Activated CD8-positive, alpha-beta memory T cell treated with anti-CD3 and anti-CD28 coated beads for 4 hours (primary cell): ENCODE results near the gene EFHC1.

ENCODE experiments used
- DNase-seq, 2 donors: peaks; one replicate each; pipeline ENCODE4 v3.0.0-alpha.2; 2020; ENCODE audit warnings: low read depth in 2 of 2

The EFHC1 gene

GRCh38 chr6:52517502-52518278, 97.5 kb downstream of the EFHC1 start:
- DNase-seq: no peak

GRCh38 chr6:52518279-52518945, 98.3 kb downstream of the EFHC1 start:
- no peak for DNase-seq

GRCh38 chr6:52519618-52520017, 99.5 kb downstream of the EFHC1 start:
- DNase-seq: no peak

GRCh38 chr6:52522151-52522626, 102.0 kb downstream of the EFHC1 start:
- DNase-seq: no peak

DNA sequence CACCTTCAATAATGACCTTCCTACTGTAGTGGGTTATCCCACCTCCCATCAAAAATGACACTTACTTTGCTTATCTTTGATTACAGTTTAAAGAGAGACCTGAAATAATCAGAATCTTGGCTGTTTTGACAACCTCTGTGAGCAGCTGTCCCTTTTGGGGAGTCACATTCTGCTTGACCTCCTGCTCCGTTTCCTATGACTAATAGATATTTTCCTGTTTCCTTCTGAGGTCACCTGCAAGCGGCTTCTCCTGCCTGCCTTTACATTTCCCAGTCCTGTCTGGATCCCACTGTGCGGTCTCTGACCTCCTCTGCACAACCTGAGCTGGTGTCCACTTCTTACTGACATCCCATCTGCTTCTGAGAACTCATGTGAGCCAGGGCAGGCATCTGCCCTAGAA, 102.5 kb downstream of the EFHC1 start:
- DNase-seq: no peak

DNA sequence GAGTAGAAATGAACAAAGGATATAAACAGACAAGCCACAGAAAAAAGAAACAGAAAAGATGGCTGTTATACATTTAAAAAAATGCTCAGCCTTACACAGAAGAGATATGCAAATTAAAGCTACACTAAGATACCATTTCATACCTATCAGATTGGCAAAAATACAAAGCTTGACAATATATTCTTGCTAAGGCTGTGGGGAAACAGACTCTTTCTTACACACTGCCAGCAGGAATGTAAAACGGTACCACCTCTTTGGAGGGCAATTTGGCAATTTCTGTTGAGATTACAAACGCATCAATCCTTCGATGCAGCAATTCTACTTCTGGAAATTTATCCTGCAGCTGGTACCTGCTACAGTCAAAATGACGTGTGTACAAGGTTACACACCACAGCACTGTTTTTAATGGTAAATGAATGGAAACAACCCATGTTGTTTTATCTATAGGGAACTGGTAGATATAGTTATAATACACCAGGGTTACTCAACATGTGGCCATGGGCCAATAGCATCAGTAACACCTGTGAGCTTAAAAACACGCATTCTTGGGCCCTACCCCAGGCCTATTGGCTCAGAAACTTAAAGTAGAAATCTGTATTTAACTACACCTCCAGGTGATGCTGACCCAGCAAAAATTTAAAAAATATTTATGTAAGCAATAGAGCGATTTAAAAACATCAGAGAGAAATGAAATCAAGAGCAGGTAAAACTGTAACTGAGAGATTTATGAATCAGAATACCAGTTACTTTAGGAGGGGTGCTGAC, 103.4 kb downstream of the EFHC1 start:
- no peak for DNase-seq

DNA sequence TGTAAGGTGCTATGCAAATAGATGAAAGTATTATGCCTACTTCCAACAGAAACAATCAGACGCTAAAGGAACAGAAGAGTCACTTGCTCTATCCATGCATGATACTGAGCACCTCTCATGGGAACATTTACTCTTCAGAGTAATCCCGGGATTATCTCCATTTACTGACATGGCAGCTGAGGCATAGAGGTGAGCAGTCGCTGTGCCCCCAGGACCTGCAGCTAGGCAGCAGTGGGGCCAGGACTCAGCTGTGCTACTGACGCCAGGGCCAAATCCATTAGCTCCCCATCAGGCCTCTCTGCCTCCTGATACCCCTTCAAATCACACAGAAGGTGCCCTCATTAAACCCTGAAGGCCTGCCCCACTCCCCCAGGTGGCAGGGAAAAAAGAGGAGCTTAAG, 104.8 kb downstream of the EFHC1 start:
- no peak for DNase-seq

DNA sequence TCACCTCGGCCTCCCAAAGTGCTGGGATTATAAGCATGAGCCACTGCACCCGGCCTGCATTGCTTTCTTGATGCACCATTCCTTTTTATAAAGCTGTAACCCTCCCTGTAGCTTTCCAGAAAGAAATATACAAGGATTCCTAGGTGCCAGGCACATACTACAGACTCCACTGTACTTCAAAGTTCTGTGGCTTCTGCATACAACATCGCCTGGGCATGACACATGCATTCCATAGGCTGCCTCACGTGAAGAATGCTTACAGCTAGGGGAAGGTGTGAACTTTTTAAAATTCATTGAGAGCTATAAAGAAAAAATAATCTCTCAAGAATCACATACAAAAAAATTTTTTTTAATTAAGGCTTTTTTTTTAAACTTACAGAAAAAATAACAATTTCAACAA, 106.5 kb downstream of the EFHC1 start:
- no peak for DNase-seq

GRCh38 chr6:52527436-52527835, 107.3 kb downstream of the EFHC1 start:
- no peak for DNase-seq

DNA sequence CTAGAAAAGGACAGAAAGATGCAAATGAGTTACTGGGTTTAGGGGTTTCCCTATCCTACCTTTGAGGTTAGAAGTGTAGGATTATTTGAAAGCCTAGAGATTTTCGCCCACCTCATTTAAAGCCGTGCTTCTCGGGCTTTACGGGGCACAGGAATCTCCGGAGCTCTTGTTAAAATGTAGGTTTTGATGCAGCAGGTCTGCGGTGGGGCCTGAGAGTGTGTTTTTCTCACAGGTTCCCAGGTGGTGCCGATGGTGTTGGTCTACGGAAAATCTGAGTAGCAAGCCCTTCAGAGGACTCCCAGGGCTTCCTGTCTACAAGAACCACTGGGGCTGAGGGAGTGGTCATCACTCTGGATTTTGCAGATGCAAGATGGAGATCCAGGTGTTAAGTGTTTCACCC, 109.2 kb downstream of the EFHC1 start:
- DNase-seq: no peak

- no peak for DNase-seq
These were observed 110.2 kb downstream of the EFHC1 start for GRCh38 chr6:52530351-52530750.

GRCh38 chr6:52531396-52531795, 111.3 kb downstream of the EFHC1 start:
- DNase-seq: no peak

DNA sequence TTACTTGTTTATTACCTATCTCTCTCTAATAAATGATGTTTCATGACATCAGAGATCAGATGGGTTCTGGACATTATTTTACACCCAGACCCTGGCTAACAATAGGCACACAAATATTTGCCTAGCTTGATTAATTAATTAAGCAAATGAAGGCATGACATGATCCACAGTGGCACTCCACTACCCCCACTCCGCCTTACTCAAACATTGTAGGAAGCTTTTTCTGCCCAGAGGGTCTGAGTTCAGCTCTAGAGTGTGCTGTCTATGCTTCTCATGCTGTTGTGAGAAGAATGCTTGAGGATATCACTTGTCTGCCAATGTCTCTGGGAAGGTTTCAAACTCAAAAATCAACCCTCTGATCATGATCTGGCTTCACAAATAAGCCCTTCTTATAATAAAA, 111.7 kb downstream of the EFHC1 start:
- DNase-seq: no peak

- DNase-seq: no peak
These were observed 112.3 kb downstream of the EFHC1 start for GRCh38 chr6:52532457-52532856.

- no peak for DNase-seq
These were observed 113.3 kb downstream of the EFHC1 start for GRCh38 chr6:52533491-52533890.

- no peak for DNase-seq
These were observed 114.2 kb downstream of the EFHC1 start for GRCh38 chr6:52534363-52534762.

DNA sequence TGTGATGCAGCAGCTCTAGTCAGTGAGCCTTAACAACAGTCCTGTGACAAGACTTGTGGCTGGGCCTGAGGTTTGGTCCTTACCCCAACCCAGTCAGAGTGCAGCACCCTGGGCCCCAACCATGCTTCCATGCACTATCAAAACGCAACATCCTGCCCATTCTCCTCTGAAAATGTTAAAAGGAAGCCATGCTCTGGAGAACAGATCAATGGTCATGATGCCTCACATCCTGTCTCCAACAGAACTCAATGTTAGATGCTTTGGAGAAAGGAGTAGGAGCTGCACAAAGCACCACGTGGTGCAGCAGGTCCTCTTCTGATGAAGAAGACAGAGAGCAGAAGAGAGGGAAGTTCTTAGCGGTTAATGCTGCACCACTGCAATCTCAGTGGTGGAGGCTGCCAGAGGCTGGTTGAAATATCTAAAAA, 114.8 kb downstream of the EFHC1 start:
- DNase-seq: no peak

DNA sequence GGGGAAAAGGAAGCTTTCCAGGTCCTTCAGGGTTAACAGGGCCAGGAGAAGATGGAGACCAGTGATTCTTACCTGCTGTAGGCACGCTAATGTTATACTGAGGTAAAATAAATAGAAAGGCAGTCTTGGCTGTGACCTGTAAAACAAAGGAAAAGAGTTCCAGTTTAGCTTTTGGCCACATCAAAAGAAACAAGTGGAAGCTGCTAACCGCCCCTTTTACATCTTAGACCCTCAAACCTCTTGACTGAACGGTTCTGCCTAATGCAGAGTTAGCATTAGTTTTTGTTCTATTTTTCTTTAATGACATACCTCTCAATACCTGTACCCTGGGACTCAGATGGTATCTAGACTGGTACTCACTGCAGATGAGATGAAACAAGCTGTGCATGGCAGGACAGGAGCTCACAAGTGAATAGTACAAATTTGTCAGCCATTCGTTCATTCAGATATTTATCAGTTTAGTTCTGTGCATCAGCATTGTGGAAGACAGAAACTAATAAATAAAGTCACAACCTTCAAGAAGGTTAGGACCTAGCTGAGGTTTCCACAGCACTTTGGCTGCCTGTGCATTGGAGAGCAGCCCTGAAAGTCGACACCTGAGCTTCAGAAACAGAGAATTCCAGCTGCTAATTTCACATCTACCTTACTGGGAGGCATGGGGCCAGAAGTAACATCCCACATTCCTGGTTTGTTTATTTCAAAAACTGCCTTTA, 115.7 kb downstream of the EFHC1 start:
- no peak for DNase-seq

DNA sequence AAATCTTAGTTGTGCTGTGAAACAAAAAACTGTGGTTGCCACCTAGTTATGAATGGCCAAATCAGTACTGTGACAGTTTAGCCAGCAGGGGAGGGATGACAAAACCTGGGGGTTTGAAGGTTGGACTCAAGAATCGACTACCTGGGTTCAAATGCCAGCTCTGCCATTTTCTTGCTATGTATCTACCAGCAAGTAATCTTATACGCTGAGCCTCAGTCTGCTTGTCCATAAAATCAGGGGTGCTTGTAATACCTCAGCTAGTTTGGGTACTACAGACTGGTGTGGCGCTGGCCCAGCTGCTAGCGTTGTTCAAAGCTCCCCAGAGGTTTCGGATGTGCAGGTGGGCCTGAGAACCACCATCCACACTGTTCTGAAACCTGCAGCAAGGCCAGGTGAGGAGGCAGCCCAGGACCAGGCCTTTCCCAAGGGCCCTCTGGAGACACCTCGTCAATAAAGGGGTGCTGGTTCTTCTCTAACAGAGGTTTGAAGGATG, 116.3 kb downstream of the EFHC1 start:
- no peak for DNase-seq

DNA sequence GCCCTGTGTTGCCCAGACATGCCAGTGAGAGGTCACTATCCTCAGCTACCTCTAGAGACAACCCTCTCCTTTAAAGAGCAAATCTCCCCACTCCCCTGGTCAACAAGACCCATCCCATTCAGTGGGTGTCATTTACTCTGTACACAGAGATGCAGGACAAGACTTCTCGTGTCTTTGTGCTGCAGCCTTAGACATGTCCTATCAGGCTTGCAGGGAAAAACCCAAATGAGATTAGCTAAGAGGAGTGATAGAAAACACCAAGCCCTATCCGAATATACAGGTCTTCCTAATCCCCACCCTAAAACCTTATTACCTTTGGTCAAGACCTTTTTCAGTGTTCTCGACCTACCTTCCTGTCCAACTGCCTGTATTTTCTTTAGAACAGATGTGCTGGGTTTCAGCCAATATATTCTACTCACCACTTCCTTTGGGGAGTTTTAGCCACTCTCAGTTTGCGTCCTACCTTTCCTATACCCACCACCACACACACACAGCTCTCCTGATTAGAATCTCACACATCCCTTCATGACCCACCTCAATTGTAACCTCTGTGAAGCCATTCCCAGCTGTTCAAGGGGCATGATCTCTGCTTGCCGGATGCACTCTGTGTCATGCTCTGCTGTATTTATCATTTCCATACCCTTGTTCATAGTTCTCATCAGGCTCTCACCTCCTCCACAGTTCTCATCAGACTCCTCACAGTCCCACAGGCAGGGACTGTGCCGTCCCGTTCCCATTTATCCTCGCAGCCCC, 117.0 kb downstream of the EFHC1 start:
- no peak for DNase-seq
